Stromal cell of bone marrow (primary cell): ENCODE data around the gene GARIN3.

ENCODE experiments used
- DNase-seq: peaks from one replicate; pipeline ENCODE4 v3.0.0-alpha.2; 2012; ENCODE audit warnings: low read depth

The GARIN3 gene

GRCh38 chr5:157143127-157143971, 22.7 kb downstream of the GARIN3 start:
- peak; percentile 6 for DNase-seq

GRCh38 chr5:157142317-157143126, 23.5 kb downstream of the GARIN3 start, which contains the start of gene MED7:
Gene MED7 (minus strand): TSS chr5:157142865. CDS start chr5:157139431, 3,434 bp downstream.
- peak; percentile 99 for DNase-seq

GRCh38 chr5:157137691-157138090, 28.4 kb downstream of the GARIN3 start:
- DNase-seq: no peak

GRCh38 chr5:157132281-157132612, 33.8 kb downstream of the GARIN3 start:
- DNase-seq: no peak

GRCh38 chr5:157130925-157131324, 35.1 kb downstream of the GARIN3 start:
- DNase-seq: no peak

GRCh38 chr5:157121709-157122108, 44.4 kb downstream of the GARIN3 start:
- no peak for DNase-seq

- no peak for DNase-seq
Measured at GRCh38 chr5:157120102-157120501, 46.0 kb downstream of the GARIN3 start.

GRCh38 chr5:157116483-157116954, 49.5 kb downstream of the GARIN3 start:
- DNase-seq: no peak

GRCh38 chr5:157115502-157115901, 50.6 kb downstream of the GARIN3 start:
- no peak for DNase-seq

- DNase-seq: no peak
Measured at GRCh38 chr5:157115012-157115411, 51.1 kb downstream of the GARIN3 start.

GRCh38 chr5:157113002-157113401, 53.1 kb downstream of the GARIN3 start:
- DNase-seq: peak; percentile 28
